CD4-positive, alpha-beta memory T cell (primary cell): ENCODE measurements around the gene NDUFB10. TPM values are rescaled to one million over a fixed set of nuclear protein-coding genes. Genes with fewer than 3 reads are reported as not detected.

Experiments
- CTCF ChIA-PET: fragments of 350-600 bp; sonication (Branson Sonifier 250); formaldehyde crosslinking; loops from one replicate; lab custom pipeline; 2021; ENCODE audit warnings: inconsistent platforms; ENCODE audit not compliant: partially characterized antibody; lab: Charles Lee
- POLR2A ChIA-PET: fragments of 350-600 bp; sonication (Branson Sonifier 250); formaldehyde crosslinking; loops from one replicate; lab custom pipeline; 2021; ENCODE audit not compliant: partially characterized antibody; lab: Charles Lee
- DNase-seq, 5 donors: peaks; one replicate each; pipeline versions ENCODE4 v3.0.0 to v3.0.0-alpha.2; 2020 to 2022; ENCODE audit warnings: mixed read lengths in 1 of 5
- H3K27ac ChIP-seq: one replicate; pipeline ENCODE4 v1.7.0; 2013; ENCODE audit warnings: low read depth, low read length
- H3K27me3 ChIP-seq: 2 replicates; pipeline ENCODE4 v1.7.0; 2013; ENCODE audit warnings: mild to moderate bottlenecking, low read length, moderate library complexity; ENCODE audit not compliant: insufficient read depth
- H3K36me3 ChIP-seq: 2 replicates; pipeline ENCODE4 v1.7.0; 2013; ENCODE audit warnings: mild to moderate bottlenecking, low read length, moderate library complexity; ENCODE audit not compliant: insufficient read depth
- H3K4me1 ChIP-seq: 2 replicates; pipeline ENCODE4 v1.7.0; 2013; ENCODE audit warnings: mild to moderate bottlenecking, low read length, moderate library complexity; ENCODE audit not compliant: insufficient read depth
- H3K4me3 ChIP-seq, 2 donors: one replicate each; pipeline ENCODE4 v1.7.0; 2013; ENCODE audit warnings: low read length in 2 of 2, mild to moderate bottlenecking in 1 of 2
- H3K9me3 ChIP-seq, 2 donors: one replicate each; pipeline ENCODE4 v1.7.0; 2013; ENCODE audit warnings: low read length in 2 of 2, control low read depth in 1 of 2; ENCODE audit not compliant: control insufficient read depth in 1 of 2
- H3K27ac Mint-ChIP-seq, 7 donors: one replicate each; pipeline ENCODE4 v1.8.0; 2020 to 2021; ENCODE audit warnings: mixed read lengths in 7 of 7, mild to moderate bottlenecking in 6 of 7, inconsistent platforms in 3 of 7, moderate library complexity in 3 of 7
- H3K27me3 Mint-ChIP-seq, 2 donors: one replicate each; pipeline ENCODE4 v1.8.0; 2020 to 2021; ENCODE audit warnings: mixed read lengths in 2 of 2
- H3K36me3 Mint-ChIP-seq, 2 donors: one replicate each; pipeline ENCODE4 v1.8.0; 2020 to 2021; ENCODE audit warnings: mixed read lengths in 2 of 2, inconsistent platforms in 1 of 2, mild to moderate bottlenecking in 1 of 2
- H3K4me1 Mint-ChIP-seq, 4 donors: one replicate each; pipeline ENCODE4 v1.8.0; 2020 to 2021; ENCODE audit warnings: mixed read lengths in 4 of 4, mild to moderate bottlenecking in 1 of 4
- H3K4me3 Mint-ChIP-seq, 8 donors: one replicate each; pipeline ENCODE4 v1.8.0; 2020 to 2021; ENCODE audit warnings: mixed read lengths in 8 of 8, mild to moderate bottlenecking in 7 of 8, moderate library complexity in 6 of 8, inconsistent platforms in 3 of 8
- H3K9me3 Mint-ChIP-seq, 8 donors: one replicate each; pipeline ENCODE4 v1.8.0; 2020 to 2021; ENCODE audit warnings: mixed read lengths in 8 of 8, mild to moderate bottlenecking in 5 of 8, inconsistent platforms in 3 of 8, moderate library complexity in 1 of 8
- intact Hi-C: fragments of 100-400 bp; cut with micrococcal nuclease; formaldehyde crosslinking; loops from one replicate; pipeline ENCODE4 v1.15.1; 2023
- polyA plus RNA-seq, 2 donors: library from polyadenylated mRNA; unstranded; fragments of 300-500 nt; fragmentation: Illumina TruSeq; gene quantifications; one replicate each; pipeline ENCODE4 v1.2.3, GENCODE V29; 2021
- total RNA-seq, 2 experiments: library from RNA; stranded (reverse); gene quantifications; one replicate each; pipeline ENCODE4 v1.2.3, GENCODE V29; 2021

Gene NDUFB10
- total and polyA plus RNA-seq, 4 experiments from 2014 or later = 76.5 to 223 (median 146) TPM

DNA sequence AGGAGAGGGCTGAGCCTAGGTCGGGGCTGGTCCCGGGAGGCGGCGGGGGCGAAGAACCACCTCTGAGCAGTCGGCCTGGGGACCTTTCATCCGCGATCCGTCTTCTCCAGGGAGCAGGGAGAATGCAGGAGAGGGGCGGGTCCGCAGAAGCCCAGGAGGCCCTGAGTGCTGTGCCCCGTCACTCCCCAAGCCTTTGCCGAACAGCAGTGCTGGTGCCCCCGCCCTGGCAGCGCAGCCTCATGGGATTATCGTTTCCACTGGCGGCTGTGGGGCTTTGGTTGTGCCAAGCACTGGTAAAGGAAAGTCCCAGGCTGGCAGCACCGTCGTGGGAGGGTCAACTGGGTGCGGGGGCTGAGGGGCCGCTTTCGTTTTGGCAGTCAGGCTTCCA lies 13.1 kb downstream of the NDUFB10 start:
- Mint-ChIP-seq H3K4me3 (peak overlapping the region; percentile 94 to 99 (median 96)), H3K9me3 (peaks cover 0 to 3% (median 0%) of the 10 kb centered on the region in 8 donors), H3K4me1 (peaks cover 8 to 22% (median 16%) of the 10 kb centered on the region in 4 donors), H3K27ac (peak overlapping the region in 5 of 7 donors; percentile 12 to 99 (median 89)), H3K27me3 (peaks cover 0 to 5% of the 10 kb centered on the region in 2 donors), H3K36me3 (peaks cover 21 to 33% of the 10 kb centered on the region in 2 donors)
- peaks cover 27% of the 10 kb centered on the region for H3K4me1 ChIP-seq
- peak overlapping the region; percentile 70 for H3K27ac ChIP-seq
- no peaks in the 10 kb centered on the region for H3K27me3 ChIP-seq
- intact Hi-C loops = loop anchor here (1.0 to 5.0 kb wide), 4 partner anchors 8 to 1335 kb away; partner anchors contain the start of genes METTL26, MLST8 and RPS2
- no peaks in the 10 kb centered on the region for H3K9me3 ChIP-seq
- DNase-seq = peak in 1 of 5 donors; percentile 61
- CTCF ChIA-PET = interaction anchor here (1.3 to 2.6 kb wide), 2 partner anchors 9 to 12 kb away, joined by 5 to 18 read pairs; partner anchors contain the start of genes NDUFB10 and NOXO1
- POLR2A ChIA-PET = interaction anchor here (0.8 to 3.8 kb wide), 17 partner anchors 9 to 242 kb away, joined by 4 to 84 read pairs (median 7); partner anchors contain the start of genes FAHD1, GFER, HAGH and MSRB1
- peak overlapping the region; percentile 29 to 73 for H3K4me3 ChIP-seq
- H3K36me3 ChIP-seq = peaks cover 30% of the 10 kb centered on the region

DNA sequence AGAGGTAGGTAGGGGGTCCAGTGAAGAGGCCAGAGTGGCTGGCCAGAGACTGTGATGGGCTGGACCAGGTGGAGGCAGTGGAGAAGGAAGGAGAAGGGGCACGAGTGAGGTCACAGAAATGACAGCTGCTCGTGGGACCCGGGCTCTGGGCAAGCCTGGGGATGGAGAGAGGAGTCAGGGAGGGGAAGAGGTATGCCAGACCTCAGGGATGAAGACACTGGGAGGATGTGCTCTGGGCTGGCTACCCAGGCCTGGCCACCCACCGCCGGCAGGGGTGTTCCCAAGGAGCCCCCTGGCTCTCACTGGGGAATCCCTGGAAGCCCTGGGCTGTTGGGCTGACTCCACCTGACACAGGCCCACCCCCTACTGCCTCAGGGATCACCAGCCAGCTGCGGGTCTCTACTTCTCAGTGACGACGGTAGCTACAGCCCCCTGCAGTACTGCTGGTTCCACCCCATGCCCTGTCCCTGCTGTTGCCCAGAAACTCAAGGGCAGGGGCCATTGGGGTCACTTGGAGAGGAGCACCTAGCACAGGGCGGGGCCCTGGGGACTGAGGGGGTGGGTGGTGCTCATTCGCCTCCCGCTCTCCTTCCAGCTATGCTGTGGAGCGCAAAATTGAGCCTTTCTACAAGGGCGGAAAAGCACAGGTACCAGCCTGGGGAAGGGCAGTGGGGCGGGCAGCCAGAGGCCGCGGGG lies 14.3 kb downstream of the NDUFB10 start:
- Mint-ChIP-seq H3K4me3 (peak overlapping the region in 2 of 8 donors; percentile 12 to 13), H3K36me3 (peaks cover 27 to 33% of the 10 kb centered on the region in 2 donors), H3K27me3 (peaks cover 0 to 5% of the 10 kb centered on the region in 2 donors), H3K9me3 (peaks cover 0 to 3% (median 0%) of the 10 kb centered on the region in 8 donors), H3K27ac (peak overlapping the region in 1 of 7 donors; percentile 76), H3K4me1 (peaks cover 8 to 22% (median 16%) of the 10 kb centered on the region in 4 donors)
- ChIA-PET POLR2A (interaction anchor here (1.3 to 1.5 kb wide), 2 partner anchors 9 to 30 kb away, joined by 4 to 8 read pairs; partner anchors contain the start of genes MSRB1 and RPS2), CTCF (no interaction called here)
- H3K9me3 ChIP-seq = no peaks in the 10 kb centered on the region
- DNase-seq = peak in 1 of 5 donors; percentile 37
- no peak overlapping the region for H3K4me3 ChIP-seq
- intact Hi-C loops = loop anchor here (2.0 to 5.0 kb wide), 3 partner anchors 17 to 1336 kb away; partner anchors contain the start of genes METTL26 and MLST8
- H3K27ac ChIP-seq = no peak overlapping the region
- H3K36me3 ChIP-seq = peaks cover 32% of the 10 kb centered on the region
- no peaks in the 10 kb centered on the region for H3K27me3 ChIP-seq
- peaks cover 27% of the 10 kb centered on the region for H3K4me1 ChIP-seq

DNA sequence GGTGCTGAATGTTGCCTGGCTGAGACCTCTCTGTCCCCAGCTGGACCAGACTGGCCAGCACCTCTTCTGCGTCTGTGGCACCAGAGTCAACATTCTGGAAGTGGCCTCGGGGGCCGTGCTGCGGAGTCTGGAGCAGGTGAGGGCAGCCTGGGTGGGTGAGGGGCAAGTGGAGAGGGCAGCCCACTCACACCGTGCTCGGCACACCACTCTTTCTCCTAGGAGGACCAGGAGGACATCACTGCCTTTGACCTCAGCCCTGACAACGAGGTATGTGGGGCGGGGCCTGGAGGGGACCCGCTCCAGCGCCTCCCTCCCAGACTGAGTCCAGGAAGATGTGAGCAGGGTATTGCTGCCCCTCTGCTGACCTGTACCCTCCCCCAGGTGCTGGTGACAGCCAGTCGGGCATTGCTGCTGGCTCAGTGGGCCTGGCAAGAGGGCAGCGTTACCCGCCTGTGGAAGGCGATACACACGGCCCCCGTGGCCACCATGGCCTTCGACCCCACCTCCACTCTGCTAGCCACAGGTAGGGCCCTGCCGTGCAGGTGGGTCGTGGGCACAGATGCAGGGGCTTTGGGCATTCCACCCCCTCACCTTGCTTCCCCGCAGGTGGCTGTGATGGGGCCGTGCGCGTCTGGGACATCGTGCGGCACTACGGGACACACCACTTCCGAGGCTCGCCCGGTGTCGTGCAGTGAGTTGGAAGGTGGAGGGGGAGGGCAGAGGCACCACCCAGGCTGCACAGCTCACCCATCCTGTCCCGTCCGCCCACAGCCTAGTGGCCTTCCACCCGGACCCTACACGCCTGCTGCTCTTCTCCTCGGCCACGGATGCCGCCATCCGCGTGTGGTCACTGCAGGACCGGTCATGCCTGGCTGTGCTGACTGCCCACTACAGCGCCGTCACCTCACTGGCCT lies 15.1 kb downstream of the NDUFB10 start:
- Mint-ChIP-seq H3K27ac (peak overlapping the region in 2 of 7 donors; percentile 35 to 76), H3K4me1 (peaks cover 8 to 22% (median 16%) of the 10 kb centered on the region in 4 donors), H3K27me3 (peaks cover 0 to 5% of the 10 kb centered on the region in 2 donors), H3K4me3 (peak overlapping the region in 4 of 8 donors; percentile 12 to 31 (median 30)), H3K36me3 (peaks cover 27 to 33% of the 10 kb centered on the region in 2 donors), H3K9me3 (peaks cover 0 to 3% (median 0%) of the 10 kb centered on the region in 8 donors)
- peaks cover 27% of the 10 kb centered on the region for H3K4me1 ChIP-seq
- H3K36me3 ChIP-seq = peaks cover 32% of the 10 kb centered on the region
- peak in 1 of 5 donors; percentile 36 for DNase-seq
- ChIA-PET CTCF (no interaction called here), POLR2A (interaction anchor here (1.0 to 4.7 kb wide), 4 partner anchors 9 to 31 kb away, joined by 3 to 40 read pairs (median 6); partner anchors contain the start of genes MSRB1 and RPS2)
- H3K27me3 ChIP-seq = no peaks in the 10 kb centered on the region
- intact Hi-C loops = loop anchor here (5.0 kb wide), 2 partner anchors 233 to 1337 kb away; partner anchors contain the start of genes METTL26 and MLST8
- no peaks in the 10 kb centered on the region for H3K9me3 ChIP-seq
- no peak overlapping the region for H3K4me3 ChIP-seq
- no peak overlapping the region for H3K27ac ChIP-seq

DNA sequence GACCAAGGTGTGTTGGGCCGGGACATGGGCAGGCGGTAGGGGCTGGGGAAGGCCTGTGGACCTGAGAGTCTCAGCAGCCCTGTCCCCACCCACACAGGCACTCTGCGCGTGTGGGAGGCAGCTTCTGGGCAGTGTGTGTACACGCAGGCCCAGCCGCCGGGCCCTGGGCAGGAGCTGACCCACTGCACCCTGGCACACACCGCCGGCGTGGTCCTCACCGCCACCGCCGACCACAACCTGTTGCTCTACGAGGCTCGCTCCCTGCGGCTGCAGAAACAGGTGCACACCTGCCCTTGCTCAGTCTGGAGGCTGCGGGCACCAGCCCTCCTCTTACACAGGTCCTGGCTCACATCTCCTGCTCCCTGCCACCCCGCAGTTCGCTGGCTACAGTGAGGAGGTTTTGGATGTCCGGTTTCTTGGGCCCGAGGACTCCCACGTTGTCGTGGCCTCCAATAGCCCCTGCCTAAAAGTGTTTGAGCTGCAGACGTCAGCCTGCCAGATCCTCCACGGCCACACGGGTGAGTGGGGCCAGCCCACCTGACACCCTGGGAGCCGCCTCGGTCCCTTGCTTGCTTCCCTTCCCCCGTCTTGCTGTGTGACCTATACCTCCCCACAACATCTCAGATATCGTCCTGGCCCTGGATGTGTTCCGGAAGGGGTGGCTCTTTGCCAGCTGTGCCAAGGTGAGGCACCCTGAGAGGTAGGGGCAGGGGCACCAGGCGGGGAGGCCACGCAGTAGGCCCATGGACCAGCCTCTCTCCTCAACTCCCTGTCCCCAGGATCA lies 16.3 kb downstream of the NDUFB10 start:
- intact Hi-C loops = no loop called here
- CTCF ChIA-PET = no interaction called here
- peaks cover 32% of the 10 kb centered on the region for H3K36me3 ChIP-seq

DNA sequence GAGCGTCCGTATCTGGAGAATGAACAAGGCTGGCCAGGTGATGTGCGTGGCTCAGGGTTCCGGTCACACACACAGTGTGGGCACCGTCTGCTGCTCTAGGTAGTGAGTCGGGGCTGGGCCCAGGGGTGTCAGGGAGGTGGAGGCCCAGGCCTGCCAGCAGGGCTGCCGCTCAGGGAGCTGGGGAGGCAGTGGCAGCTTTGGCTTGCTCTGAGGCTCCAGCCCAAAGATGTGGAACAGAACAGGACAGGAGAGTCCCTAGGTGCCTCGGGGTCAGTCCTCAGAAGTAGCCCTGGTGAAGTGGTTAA lies 16.8 kb downstream of the NDUFB10 start:
- ChIA-PET POLR2A (interaction anchor here (0.8 to 4.7 kb wide), 2 partner anchors 12 to 629 kb away, joined by 3 to 40 read pairs; partner anchors contain the start of gene RPS2), CTCF (no interaction called here)
- intact Hi-C loops = no loop called here
- H3K27me3 ChIP-seq = peaks cover 11% of the 10 kb centered on the region
- H3K9me3 Mint-ChIP-seq = peaks cover 0 to 3% (median 0%) of the 10 kb centered on the region in 8 donors
- H3K4me1 Mint-ChIP-seq = peaks cover 8 to 17% (median 13%) of the 10 kb centered on the region in 4 donors
- H3K27me3 Mint-ChIP-seq = peaks cover 4 to 6% of the 10 kb centered on the region in 2 donors
- peaks cover 27 to 33% of the 10 kb centered on the region in 2 donors for H3K36me3 Mint-ChIP-seq
- H3K4me1 ChIP-seq = peaks cover 18% of the 10 kb centered on the region
- H3K36me3 ChIP-seq = peaks cover 32% of the 10 kb centered on the region
- no peak overlapping the region for H3K27ac ChIP-seq
- no peaks in the 10 kb centered on the region for H3K9me3 ChIP-seq
- no peak overlapping the region for H3K4me3 ChIP-seq
- no peak overlapping the region for H3K4me3 Mint-ChIP-seq
- DNase-seq = no peak
- H3K27ac Mint-ChIP-seq = no peak overlapping the region

More for the DNA sequence above, 16.3 kb downstream of the NDUFB10 start:
- Mint-ChIP-seq H3K9me3 (peaks cover 0 to 3% (median 0%) of the 10 kb centered on the region in 8 donors), H3K27me3 (peaks cover 0 to 5% of the 10 kb centered on the region in 2 donors), H3K4me1 (peaks cover 8 to 22% (median 16%) of the 10 kb centered on the region in 4 donors), H3K36me3 (peaks cover 27 to 33% of the 10 kb centered on the region in 2 donors), H3K4me3 (no peak overlapping the region), H3K27ac (no peak overlapping the region)
- DNase-seq = no peak
- H3K27ac ChIP-seq = no peak overlapping the region
- peaks cover 23% of the 10 kb centered on the region for H3K4me1 ChIP-seq
- POLR2A ChIA-PET = interaction anchor here (1.0 to 4.7 kb wide), 2 partner anchors 11 to 15 kb away, joined by 3 to 40 read pairs; partner anchors contain the start of gene RPS2
- no peak overlapping the region for H3K4me3 ChIP-seq
- no peaks in the 10 kb centered on the region for H3K9me3 ChIP-seq
- peaks cover 5% of the 10 kb centered on the region for H3K27me3 ChIP-seq
